ENCODE data around the gene UST.
"Not testable (repeated sequence)": the region's sequence is repeated elsewhere in the genome, so short reads cannot be mapped to it uniquely, and the experiment has no call there.

Gene UST

DNA sequence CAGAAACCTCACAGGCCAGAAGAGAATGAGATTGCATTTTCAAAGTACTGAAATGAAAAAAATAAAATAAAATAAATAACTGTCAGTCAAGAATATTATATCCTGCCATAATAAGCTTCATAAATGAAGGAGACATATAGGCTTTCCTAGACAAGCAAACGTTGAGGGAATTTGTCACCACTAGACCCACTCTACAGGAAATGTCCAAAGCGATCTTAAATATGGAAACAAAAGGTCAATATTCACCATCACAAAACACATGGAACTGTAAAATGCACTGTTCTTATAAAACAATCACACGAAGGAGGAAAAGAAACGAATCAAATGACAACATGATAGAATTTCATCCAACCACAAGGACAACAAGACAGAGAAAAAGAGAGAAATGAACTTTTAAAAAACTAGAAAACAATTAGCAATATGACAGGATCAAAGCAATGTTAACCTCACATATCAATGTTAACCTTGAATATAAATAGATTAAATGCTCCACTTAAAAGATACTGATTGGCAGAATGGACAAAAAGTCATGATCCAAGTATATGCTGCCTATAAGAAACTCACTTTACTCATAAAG lies 352.0 kb downstream of the UST start:
- DNase-seq = no peak

GRCh38 chr6:149102324-149102723 lies 355.5 kb downstream of the UST start:
- DNase-seq = no peak

GRCh38 chr6:149103950-149104349 lies 357.1 kb downstream of the UST start:
- not testable (repeated sequence) for DNase-seq

- no peak for DNase-seq
Measured at GRCh38 chr6:149107520-149107919, 360.7 kb downstream of the UST start.

DNA sequence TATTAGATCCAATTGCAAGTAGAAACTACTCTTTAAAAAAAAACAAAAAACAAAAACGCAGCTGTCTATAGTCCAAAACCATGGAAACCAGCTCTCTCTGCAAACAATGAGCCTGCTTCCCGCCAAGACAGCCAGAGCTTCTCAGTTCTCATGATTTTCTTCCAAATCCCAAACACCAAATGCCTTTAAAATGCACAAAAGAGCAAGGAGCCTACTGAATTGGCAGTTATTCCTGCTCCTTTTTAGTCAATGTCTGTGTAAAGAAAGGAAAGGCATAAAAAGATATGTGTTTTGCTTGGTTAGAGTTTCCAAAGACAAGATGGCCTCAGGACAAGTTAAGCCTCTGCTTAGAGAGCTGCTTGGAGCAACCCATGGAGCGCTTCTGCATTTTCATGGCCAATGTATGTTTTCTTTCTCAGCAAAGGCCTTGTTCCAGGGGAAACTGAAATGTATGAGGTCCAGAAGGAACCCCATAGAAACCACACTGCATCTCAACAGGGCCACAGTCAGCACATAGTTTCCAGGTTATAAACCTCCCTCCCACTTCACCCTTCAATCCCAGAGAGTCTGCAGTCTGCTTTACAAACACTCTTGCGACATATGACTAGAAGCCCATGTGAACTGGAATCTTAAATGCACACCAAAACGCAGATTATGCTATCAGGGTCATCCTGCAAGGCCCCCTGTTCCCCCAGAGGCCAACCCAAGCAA lies 361.4 kb downstream of the UST start:
- no peak for DNase-seq

GRCh38 chr6:149108749-149109100 lies 361.9 kb downstream of the UST start:
- no peak for DNase-seq

GRCh38 chr6:149109397-149110070 lies 362.7 kb downstream of the UST start:
- DNase-seq = no peak

DNA sequence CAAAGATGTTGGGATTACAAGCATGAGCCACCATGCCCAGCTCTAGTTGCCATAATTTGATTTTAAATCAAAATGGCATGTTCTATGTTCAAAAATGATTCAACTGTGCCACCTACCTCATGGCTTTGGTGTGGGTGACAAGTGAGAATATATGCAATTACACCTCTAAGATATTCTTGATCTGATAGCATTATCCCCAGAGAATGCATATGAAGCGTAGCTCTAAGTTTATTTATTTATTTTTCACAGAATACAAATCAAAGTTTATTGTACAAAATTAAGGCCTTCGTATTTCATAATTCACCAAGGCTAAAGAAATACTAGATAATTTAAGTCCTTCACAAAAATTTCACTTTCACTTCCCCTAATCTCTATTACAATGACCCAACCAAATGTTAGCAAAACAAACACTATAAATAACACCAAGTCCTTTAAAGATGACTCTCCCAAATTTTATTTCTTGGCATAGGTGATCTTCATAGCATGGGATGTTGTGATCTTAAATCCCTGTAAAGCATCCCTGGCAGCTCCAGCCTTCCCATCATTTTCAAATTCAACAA lies 364.8 kb downstream of the UST start:
- no peak for DNase-seq

- DNase-seq = no peak
Measured at GRCh38 chr6:149112976-149113375, 366.1 kb downstream of the UST start.

DNA sequence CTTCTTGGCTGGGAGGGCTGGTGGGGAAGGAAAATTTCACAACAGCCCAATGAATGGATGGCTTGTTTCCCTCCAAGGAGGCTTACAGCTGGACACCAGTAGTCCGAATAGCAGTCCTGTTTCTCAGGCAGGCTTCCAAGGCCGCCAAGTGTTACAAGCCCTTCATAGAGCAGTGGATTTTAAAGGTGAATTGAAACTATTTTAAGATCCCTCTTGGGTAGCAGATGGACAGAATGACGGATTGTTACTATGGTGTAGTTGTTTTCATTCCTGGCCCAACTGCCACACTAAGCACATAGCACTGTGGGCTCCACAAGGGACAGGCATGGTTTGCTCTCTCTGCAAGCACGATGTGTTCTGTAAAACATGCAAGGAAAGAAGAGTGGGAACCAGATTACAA lies 367.3 kb downstream of the UST start:
- no peak for DNase-seq

GRCh38 chr6:149118737-149119653 lies 372.2 kb downstream of the UST start:
- DNase-seq = no peak

DNA sequence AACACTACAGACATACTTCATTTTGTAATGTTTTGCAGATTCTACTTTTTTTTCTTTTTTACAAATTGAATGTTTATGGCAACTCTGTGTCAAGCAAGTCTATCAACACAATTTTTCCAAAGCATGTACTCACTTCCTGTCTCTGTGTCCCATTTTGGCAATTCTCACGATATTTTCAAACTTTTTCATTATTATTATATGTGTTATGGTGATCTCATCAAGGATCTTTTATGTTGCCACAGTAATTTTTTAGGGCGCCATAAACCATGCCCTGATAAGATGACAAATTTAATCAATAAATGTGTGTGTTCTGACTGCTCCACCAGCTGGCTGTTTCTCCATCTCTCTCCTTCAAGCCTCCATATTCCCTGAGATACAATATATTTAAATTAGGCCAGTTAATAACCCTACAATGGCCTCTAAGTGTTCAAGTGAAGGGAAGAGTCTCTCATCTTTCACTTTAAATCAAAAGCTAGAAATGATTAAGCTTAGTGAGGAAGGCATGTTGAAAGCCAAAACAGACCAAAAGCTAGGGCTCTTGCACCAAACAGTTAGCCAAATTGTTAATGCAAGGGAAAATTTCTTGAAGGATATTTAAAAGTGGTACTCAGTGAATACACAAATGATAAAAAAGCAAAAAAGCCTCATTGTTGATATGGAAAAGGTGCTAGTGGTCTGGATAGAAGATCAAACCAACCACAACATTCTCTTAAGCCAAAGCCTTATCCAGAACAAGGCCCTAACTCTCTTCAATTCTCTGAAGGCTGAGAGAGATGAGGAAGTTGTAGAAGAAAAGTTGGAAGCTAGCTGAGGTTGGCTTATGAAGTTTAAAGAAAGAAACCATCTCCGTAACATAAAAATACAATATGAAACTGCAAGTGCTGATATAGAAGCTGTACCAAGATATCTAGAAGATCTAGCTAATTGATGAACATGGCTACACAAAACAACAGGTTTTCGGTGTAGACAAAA lies 376.3 kb downstream of the UST start:
- DNase-seq = no peak

- no peak for DNase-seq
Measured at GRCh38 chr6:149125309-149125708, 378.5 kb downstream of the UST start.
